ENCODE results near the gene RNF145. TPM values are rescaled to one million over a fixed set of nuclear protein-coding genes. Genes with fewer than 3 reads are reported as not detected.

Gene RNF145
- total RNA-seq = 220 TPM
- long read RNA-seq, transcript RNF145-202 (11 exons, 3,613 nt) = major isoform, 25 of 59 reads
- long read RNA-seq, partial matches to known transcripts = 17 of 59 reads
- long read RNA-seq, other reads (novel, unspliced or antisense) = 16 of 59 reads

- peak; percentile 90 for ATAC-seq
These were observed at the start of gene RNF145 for GRCh38 chr5:159209438-159210209. RNF145 (minus strand) TSS chr5:159209553; CDS start chr5:159203617, 5,936 bp downstream.

GRCh38 chr5:159258361-159258760 is 49.0 kb upstream of the RNF145 start:
- H3K4me1 ChIP-seq = peaks cover 8% of the 10 kb centered on the region
- no peak for DNase-seq
- no peak for TF ChIP-seq CTCF (IDR thresholded peaks at IDR 0.05)
- no peak overlapping the region for H3K4me3 ChIP-seq
- H3K36me3 ChIP-seq = no peaks in the 10 kb centered on the region
- intact Hi-C loops (cut with DNase I) = no loop called here
- no peaks in the 10 kb centered on the region for H3K9me3 ChIP-seq
- H3K27me3 ChIP-seq = no peaks in the 10 kb centered on the region
- no peak overlapping the region for H3K27ac ChIP-seq
- ATAC-seq = no peak

More at GRCh38 chr5:159209438-159210209, at the start of gene RNF145:
- Histone ChIP-seq H3K9me3 (no peaks in the 10 kb centered on the region), H3K27ac (peak within 1 kb of the TSS; percentile 91), H3K36me3 (no peaks in the 10 kb centered on the region), H3K4me1 (peaks cover 16% of the 10 kb centered on the region), H3K27me3 (no peaks in the 10 kb centered on the region), H3K4me3 (peak within 1 kb of the TSS; percentile 82)
- intact Hi-C loops (cut with DNase I) = no loop called here
- peak; percentile 96 for DNase-seq
- TF ChIP-seq CTCF (IDR thresholded peaks at IDR 0.05) = no peak

- Histone ChIP-seq H3K9me3 (no peaks in the 10 kb centered on the region), H3K27ac (no peak overlapping the region), H3K36me3 (no peaks in the 10 kb centered on the region), H3K27me3 (no peaks in the 10 kb centered on the region), H3K4me3 (no peak overlapping the region), H3K4me1 (peaks cover 8% of the 10 kb centered on the region)
- ATAC-seq (no peak), DNase-seq (no peak)
- intact Hi-C loops (cut with DNase I) = no loop called here
- no peak for TF ChIP-seq CTCF (IDR thresholded peaks at IDR 0.05)
These were observed 48.4 kb upstream of the RNF145 start for GRCh38 chr5:159257629-159258283.

GRCh38 chr5:159257007-159257406 is 47.7 kb upstream of the RNF145 start:
- intact Hi-C loops (cut with DNase I) = no loop called here
- Histone ChIP-seq H3K4me3 (no peak overlapping the region), H3K36me3 (no peaks in the 10 kb centered on the region), H3K27ac (no peak overlapping the region), H3K4me1 (peaks cover 4% of the 10 kb centered on the region), H3K27me3 (no peaks in the 10 kb centered on the region), H3K9me3 (no peaks in the 10 kb centered on the region)
- ATAC-seq (no peak), DNase-seq (no peak)
- TF ChIP-seq CTCF (IDR thresholded peaks at IDR 0.05) = no peak

GRCh38 chr5:159252195-159252594 is 42.8 kb upstream of the RNF145 start:
- Histone ChIP-seq H3K27me3 (no peaks in the 10 kb centered on the region), H3K4me1 (no peaks in the 10 kb centered on the region), H3K4me3 (no peak overlapping the region), H3K9me3 (no peaks in the 10 kb centered on the region), H3K36me3 (no peaks in the 10 kb centered on the region), H3K27ac (no peak overlapping the region)
- intact Hi-C loops (cut with DNase I) = no loop called here
- DNase-seq (no peak), ATAC-seq (no peak)
- no peak for TF ChIP-seq CTCF (IDR thresholded peaks at IDR 0.05)

Measured in upper lobe of right lung (tissue), 1 donor.